HepG2 (cell line): ENCODE data around the gene PARN. TPM values are rescaled to one million over a fixed set of nuclear protein-coding genes. Genes with fewer than 3 reads are reported as not detected.

Experiments used
- AFF4 ChIP-seq: sonication (generic); formaldehyde crosslinking; IDR thresholded peaks from 2 replicates; pipeline ENCODE4 v1.4.0; 2020; ENCODE audit warnings: missing genetic modification reagents
- CHD4 ChIP-seq: fragments of 200-600 bp; sonication (generic); IDR thresholded peaks from 2 replicates; pipeline ENCODE4 v1.7.0; 2017; ENCODE audit warnings: mild to moderate bottlenecking, low read length, borderline replicate concordance
- FOXA1 ChIP-seq, 2 experiments: fragments of 450-650 bp in 1 of 2; sonication (generic) in 1 of 2; formaldehyde crosslinking in 1 of 2; IDR thresholded peaks; 2 replicates each; pipeline versions ENCODE4 v1.4.0 to v1.6.1; 2016 to 2020; ENCODE audit warnings: missing genetic modification reagents in 1 of 2
- GFI1 ChIP-seq: sonication (generic); formaldehyde crosslinking; IDR thresholded peaks from 2 replicates; pipeline ENCODE4 v1.5.0; 2020; ENCODE audit warnings: missing genetic modification reagents, mild to moderate bottlenecking, borderline replicate concordance
- GTF3A ChIP-seq: sonication (generic); formaldehyde crosslinking; conservative IDR thresholded peaks from 2 replicates; pipeline ENCODE4 v1.4.0; 2020; ENCODE audit warnings: mild to moderate bottlenecking, missing genetic modification reagents
- REPIN1 ChIP-seq: sonication (generic); formaldehyde crosslinking; IDR thresholded peaks from 2 replicates; pipeline ENCODE4 v1.8.0; 2022; ENCODE audit warnings: missing genetic modification reagents, low read depth, mild to moderate bottlenecking, borderline replicate concordance
- SP4 ChIP-seq: sonication (generic); formaldehyde crosslinking; IDR thresholded peaks from 2 replicates; pipeline ENCODE4 v1.8.1; 2023; ENCODE audit warnings: mild to moderate bottlenecking, missing genetic modification reagents
- TFE3 ChIP-seq: IDR thresholded peaks from 2 replicates; pipeline ENCODE4 v1.6.1; 2016
- ZBTB20 ChIP-seq: sonication (generic); formaldehyde crosslinking; IDR thresholded peaks from 2 replicates; pipeline ENCODE4 v1.8.1; 2023; ENCODE audit warnings: missing genetic modification reagents, low read depth, mild to moderate bottlenecking, borderline replicate concordance
- ZNF205 ChIP-seq: IDR thresholded peaks from 2 replicates; pipeline ENCODE4 v1.6.1; 2018; ENCODE audit warnings: missing biosample characterization, missing genetic modification reagents
- ZNF263 ChIP-seq: sonication (generic); formaldehyde crosslinking; IDR thresholded peaks from 2 replicates; pipeline ENCODE4 v1.4.0; 2020; ENCODE audit warnings: missing genetic modification reagents
- ZNF3 ChIP-seq: IDR thresholded peaks from 2 replicates; pipeline ENCODE4 v1.7.0; 2017; ENCODE audit warnings: inconsistent platforms
- ZNF331 ChIP-seq: sonication (generic); formaldehyde crosslinking; IDR thresholded peaks from 2 replicates; pipeline ENCODE4 v1.4.0; 2020; ENCODE audit warnings: missing genetic modification reagents
- ZNF576 ChIP-seq: sonication (generic); formaldehyde crosslinking; IDR thresholded peaks from 2 replicates; pipeline ENCODE4 v1.4.0; 2020; ENCODE audit warnings: mild to moderate bottlenecking, missing genetic modification reagents
- ZNF670 ChIP-seq: sonication (generic); formaldehyde crosslinking; IDR thresholded peaks from 2 replicates; pipeline ENCODE4 v1.8.0; 2022; ENCODE audit warnings: mild to moderate bottlenecking, missing genetic modification reagents, borderline replicate concordance
- polyA plus RNA-seq, 8 experiments: library from polyadenylated mRNA; depleted of rRNA in 3 of 8; stranded (reverse) in 7 of 8; unstranded in 1 of 8; fragments of >200 nt; fragmentation: Illumina TruSeq in 4 of 8; extraction: Trizol in 4 of 8; gene quantifications; 2 replicates each; pipeline versions ENCODE4 v1.2.1 to v1.2.3, GENCODE V29; 2011 to 2016; ENCODE audit warnings: low read depth in 4 of 8, missing spikeins in 1 of 8, mixed read lengths in 1 of 8; ENCODE audit not compliant: insufficient read depth in 1 of 8
- total RNA-seq, 5 experiments: library from RNA; depleted of rRNA; stranded (reverse); fragments of >200 nt; fragmentation: Illumina TruSeq; extraction: Trizol; gene quantifications; 2 replicates each; pipeline ENCODE4 v1.2.3, GENCODE V29; 2016; ENCODE audit warnings: low read depth in 1 of 5
- TF ChIP-seq, protein P1 (sequence below): IDR thresholded peaks from 2 replicates; pipeline ENCODE4 v1.6.1; 2016; ENCODE audit warnings: low read depth, missing genetic modification reagents, missing compliant biosample characterization

Gene PARN
- total and polyA plus RNA-seq, 2 of the 13 experiments (the other 11 are each of a cell fraction or from before 2014, with no cell fraction given): 13.3 to 47.6 TPM

- TF ChIP-seq TFE3 (CRISPR knock-in tag): peak; percentile 65
- TF ChIP-seq GTF3A (CRISPR knock-in tag): no peak
- peak; percentile 98 for TF ChIP-seq ZNF331 (CRISPR knock-in tag)
- peak; percentile 82; the same call in 1 of the 2 replicates for TF ChIP-seq REPIN1
- no peak for TF ChIP-seq ZNF576 (CRISPR knock-in tag)
- peak; percentile 95 for TF ChIP-seq ZBTB20 (CRISPR knock-in tag)
- TF ChIP-seq AFF4 (CRISPR knock-in tag): 0 out of 2 replicates have a peak, but pooled peaks have one; percentile 63
- peak; percentile 91 for TF ChIP-seq ZNF205 (CRISPR knock-in tag)
- TF ChIP-seq GFI1 (CRISPR knock-in tag): peak; percentile 79
- TF ChIP-seq SP4 (CRISPR knock-in tag): no peak
- TF ChIP-seq ZNF3 (CRISPR knock-in tag): peak; percentile 51; the same call in 1 of the 2 replicates
- TF ChIP-seq, protein P1, sequence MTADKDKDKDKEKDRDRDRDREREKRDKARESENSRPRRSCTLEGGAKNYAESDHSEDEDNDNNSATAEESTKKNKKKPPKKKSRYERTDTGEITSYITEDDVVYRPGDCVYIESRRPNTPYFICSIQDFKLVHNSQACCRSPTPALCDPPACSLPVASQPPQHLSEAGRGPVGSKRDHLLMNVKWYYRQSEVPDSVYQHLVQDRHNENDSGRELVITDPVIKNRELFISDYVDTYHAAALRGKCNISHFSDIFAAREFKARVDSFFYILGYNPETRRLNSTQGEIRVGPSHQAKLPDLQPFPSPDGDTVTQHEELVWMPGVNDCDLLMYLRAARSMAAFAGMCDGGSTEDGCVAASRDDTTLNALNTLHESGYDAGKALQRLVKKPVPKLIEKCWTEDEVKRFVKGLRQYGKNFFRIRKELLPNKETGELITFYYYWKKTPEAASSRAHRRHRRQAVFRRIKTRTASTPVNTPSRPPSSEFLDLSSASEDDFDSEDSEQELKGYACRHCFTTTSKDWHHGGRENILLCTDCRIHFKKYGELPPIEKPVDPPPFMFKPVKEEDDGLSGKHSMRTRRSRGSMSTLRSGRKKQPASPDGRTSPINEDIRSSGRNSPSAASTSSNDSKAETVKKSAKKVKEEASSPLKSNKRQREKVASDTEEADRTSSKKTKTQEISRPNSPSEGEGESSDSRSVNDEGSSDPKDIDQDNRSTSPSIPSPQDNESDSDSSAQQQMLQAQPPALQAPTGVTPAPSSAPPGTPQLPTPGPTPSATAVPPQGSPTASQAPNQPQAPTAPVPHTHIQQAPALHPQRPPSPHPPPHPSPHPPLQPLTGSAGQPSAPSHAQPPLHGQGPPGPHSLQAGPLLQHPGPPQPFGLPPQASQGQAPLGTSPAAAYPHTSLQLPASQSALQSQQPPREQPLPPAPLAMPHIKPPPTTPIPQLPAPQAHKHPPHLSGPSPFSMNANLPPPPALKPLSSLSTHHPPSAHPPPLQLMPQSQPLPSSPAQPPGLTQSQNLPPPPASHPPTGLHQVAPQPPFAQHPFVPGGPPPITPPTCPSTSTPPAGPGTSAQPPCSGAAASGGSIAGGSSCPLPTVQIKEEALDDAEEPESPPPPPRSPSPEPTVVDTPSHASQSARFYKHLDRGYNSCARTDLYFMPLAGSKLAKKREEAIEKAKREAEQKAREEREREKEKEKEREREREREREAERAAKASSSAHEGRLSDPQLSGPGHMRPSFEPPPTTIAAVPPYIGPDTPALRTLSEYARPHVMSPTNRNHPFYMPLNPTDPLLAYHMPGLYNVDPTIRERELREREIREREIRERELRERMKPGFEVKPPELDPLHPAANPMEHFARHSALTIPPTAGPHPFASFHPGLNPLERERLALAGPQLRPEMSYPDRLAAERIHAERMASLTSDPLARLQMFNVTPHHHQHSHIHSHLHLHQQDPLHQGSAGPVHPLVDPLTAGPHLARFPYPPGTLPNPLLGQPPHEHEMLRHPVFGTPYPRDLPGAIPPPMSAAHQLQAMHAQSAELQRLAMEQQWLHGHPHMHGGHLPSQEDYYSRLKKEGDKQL: peak; percentile 92
- TF ChIP-seq FOXA1 (IDR thresholded peaks at IDR 0.05): peak; percentile 90
- TF ChIP-seq FOXA1 (CRISPR knock-in tag; IDR thresholded peaks at IDR 0.05): peak; percentile 100
- TF ChIP-seq ZNF263 (CRISPR knock-in tag): no peak
- TF ChIP-seq ZNF670: peak; percentile 71; the same call in 1 of the 2 replicates
- peak; percentile 84 for TF ChIP-seq CHD4
Measured at GRCh38 chr16:14545346-14545884, 84.6 kb downstream of the PARN start (continued).
